BJ (cell line): ENCODE measurements around the gene HABP2. TPM values are rescaled to one million over a fixed set of nuclear protein-coding genes. Genes with fewer than 3 reads are reported as not detected.

ENCODE experiments used
- CTCF ChIA-PET: fragments of 350-600 bp; formaldehyde crosslinking; extraction: SDS; loops from one replicate; lab custom pipeline; 2021; ENCODE audit warnings: antibody characterized with exemption, inconsistent platforms; lab: Yijun Ruan, JAX
- POLR2A ChIA-PET: fragments of 300-600 bp; sonication (Branson Sonifier 250); formaldehyde crosslinking; extraction: SDS; loops from one replicate; lab custom pipeline; 2021; ENCODE audit warnings: antibody characterized with exemption; lab: Charles Lee
- DNase-seq: peaks from one replicate; pipeline ENCODE4 v3.0.0-alpha.2; 2011; ENCODE audit warnings: low read depth
- H3K27me3 ChIP-seq: 2 replicates; pipeline ENCODE4 v1.6.0; 2011; ENCODE audit warnings: low read length; ENCODE audit not compliant: control insufficient read depth, insufficient read depth
- H3K36me3 ChIP-seq: 2 replicates; pipeline ENCODE4 v1.5.1; 2011; ENCODE audit warnings: low read length; ENCODE audit not compliant: control insufficient read depth, insufficient read depth
- H3K4me3 ChIP-seq: 2 replicates; pipeline ENCODE4 v1.5.1; 2011; ENCODE audit warnings: low read depth, mild to moderate bottlenecking, control low read depth, low read length
- polyA plus RNA-seq: library from polyadenylated mRNA; depleted of rRNA; stranded (reverse); fragments of >200 nt; gene quantifications from 2 replicates; pipeline ENCODE4 v1.2.3, GENCODE V29; 2011
- TF ChIP-seq, protein P1 (sequence below): IDR thresholded peaks from 2 replicates; pipeline ENCODE4 v1.5.1; 2011; ENCODE audit warnings: low read depth, mild to moderate bottlenecking, control low read depth, inconsistent platforms, low read length, moderate library complexity; ENCODE audit not compliant: insufficient read depth

HABP2 gene
- polyA plus RNA-seq, 1 experiment, result 0.02 TPM

DNA sequence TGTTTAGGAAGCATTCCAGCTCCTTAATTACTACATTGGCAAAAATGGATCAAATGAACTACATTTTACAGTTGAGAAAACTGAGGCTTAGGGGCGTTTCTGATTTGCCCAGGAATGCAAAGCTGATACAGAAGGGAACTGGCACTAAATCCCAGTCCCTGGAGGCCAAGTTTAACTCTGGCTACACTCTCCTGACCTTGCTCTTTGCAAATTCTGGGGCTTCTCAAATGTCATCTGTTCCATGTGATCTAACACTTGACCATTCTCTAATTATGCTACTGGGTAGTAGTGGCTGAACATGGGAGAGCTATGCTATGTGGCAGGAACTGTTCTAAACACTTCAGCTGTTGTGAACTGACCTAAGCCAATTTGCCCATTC lies 11.3 kb upstream of the HABP2 start:
- peaks cover 2% of the 10 kb centered on the region; the same call in 1 of the 2 replicates for H3K27me3 ChIP-seq
- ChIA-PET CTCF (interaction anchor here (0.6 to 2.6 kb wide), 4 partner anchors 17 to 178 kb away, joined by 3 to 13 read pairs (median 3); no protein-coding TSS in a partner anchor), POLR2A (no interaction called here)
- TF ChIP-seq, protein P1, sequence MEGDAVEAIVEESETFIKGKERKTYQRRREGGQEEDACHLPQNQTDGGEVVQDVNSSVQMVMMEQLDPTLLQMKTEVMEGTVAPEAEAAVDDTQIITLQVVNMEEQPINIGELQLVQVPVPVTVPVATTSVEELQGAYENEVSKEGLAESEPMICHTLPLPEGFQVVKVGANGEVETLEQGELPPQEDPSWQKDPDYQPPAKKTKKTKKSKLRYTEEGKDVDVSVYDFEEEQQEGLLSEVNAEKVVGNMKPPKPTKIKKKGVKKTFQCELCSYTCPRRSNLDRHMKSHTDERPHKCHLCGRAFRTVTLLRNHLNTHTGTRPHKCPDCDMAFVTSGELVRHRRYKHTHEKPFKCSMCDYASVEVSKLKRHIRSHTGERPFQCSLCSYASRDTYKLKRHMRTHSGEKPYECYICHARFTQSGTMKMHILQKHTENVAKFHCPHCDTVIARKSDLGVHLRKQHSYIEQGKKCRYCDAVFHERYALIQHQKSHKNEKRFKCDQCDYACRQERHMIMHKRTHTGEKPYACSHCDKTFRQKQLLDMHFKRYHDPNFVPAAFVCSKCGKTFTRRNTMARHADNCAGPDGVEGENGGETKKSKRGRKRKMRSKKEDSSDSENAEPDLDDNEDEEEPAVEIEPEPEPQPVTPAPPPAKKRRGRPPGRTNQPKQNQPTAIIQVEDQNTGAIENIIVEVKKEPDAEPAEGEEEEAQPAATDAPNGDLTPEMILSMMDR, result no peak
- no peak for DNase-seq
- no peak overlapping the region for H3K4me3 ChIP-seq
- H3K36me3 ChIP-seq, result no peaks in the 10 kb centered on the region

DNA sequence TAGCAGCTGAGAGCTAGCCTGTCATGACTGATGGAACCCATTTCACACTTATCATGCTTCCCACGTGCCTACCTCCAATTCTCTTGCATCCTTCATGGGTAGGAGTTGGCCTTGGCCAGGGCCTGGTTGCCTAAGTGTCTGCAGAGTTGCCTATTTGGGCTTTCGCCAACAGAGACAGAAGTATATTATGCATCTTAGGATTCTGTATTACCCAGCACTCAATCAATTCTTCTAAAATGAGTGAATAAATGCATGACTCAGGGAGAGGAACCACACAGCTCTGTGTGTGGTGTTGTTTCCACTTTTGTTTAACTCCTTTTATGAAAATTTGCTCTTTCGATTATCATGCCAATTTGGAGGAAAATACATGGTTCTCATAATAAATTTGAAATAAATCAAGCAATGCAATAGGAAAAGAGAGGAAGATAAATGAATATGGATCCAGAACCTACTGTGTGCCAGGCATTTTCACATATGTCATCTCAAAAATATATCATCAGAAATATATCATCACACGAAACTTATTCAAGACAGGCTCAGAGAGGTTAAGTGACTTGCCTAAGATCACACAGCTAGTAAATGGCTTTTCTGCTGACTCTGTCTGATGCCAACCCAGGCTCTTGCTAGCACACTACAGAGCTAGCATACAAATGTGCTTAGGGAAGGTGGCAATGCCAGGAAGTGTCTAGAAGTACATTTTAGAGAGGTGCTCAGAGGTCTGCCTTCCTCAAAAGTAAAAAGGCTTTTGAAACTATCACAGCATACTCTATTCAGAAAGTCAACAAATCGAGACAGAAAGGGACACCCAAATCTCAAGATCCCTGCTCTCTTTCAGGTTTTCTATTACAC lies 9.5 kb upstream of the HABP2 start:
- H3K36me3 ChIP-seq, result no peaks in the 10 kb centered on the region
- TF ChIP-seq, protein P1, result no peak
- H3K27me3 ChIP-seq, result peaks cover 2% of the 10 kb centered on the region; the same call in 1 of the 2 replicates
- ChIA-PET POLR2A (interaction anchor here (0.6 kb wide), 1 partner anchor 22 kb away, joined by 3 read pairs; no protein-coding TSS in a partner anchor), CTCF (interaction anchor here (0.6 to 2.6 kb wide), 6 partner anchors 13 to 165 kb away, joined by 3 to 13 read pairs (median 4); no protein-coding TSS in a partner anchor)
- no peak overlapping the region for H3K4me3 ChIP-seq
- no peak for DNase-seq

GRCh38 chr10:113544392-113544791 lies 8.5 kb upstream of the HABP2 start:
- ChIA-PET CTCF (interaction anchor here (0.9 to 1.8 kb wide), 3 partner anchors 14 to 18 kb away, joined by 3 to 4 read pairs (median 3); no protein-coding TSS in a partner anchor), POLR2A (no interaction called here)
- peaks cover 2% of the 10 kb centered on the region; the same call in 1 of the 2 replicates for H3K27me3 ChIP-seq
- H3K36me3 ChIP-seq, result no peaks in the 10 kb centered on the region
- TF ChIP-seq, protein P1, result no peak
- H3K4me3 ChIP-seq, result no peak overlapping the region
- DNase-seq, result no peak

DNA sequence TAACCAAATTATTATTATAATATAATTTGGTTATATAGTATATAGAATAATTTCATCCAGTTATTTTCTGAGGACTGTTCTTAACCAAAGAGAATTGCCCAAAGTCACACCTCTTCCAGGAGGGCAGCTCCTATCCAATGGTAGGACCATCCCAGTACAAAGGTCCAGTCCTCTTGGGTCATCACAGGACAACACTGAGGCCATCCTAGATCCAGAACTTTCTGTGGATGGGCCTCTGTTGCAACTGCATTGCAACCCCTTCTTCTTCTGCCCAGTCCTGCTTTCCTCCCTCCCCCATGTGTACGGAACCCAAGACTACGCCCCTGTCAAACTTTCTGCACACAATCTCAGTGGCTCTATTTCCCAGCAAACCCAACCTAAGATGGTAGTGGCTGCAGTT lies 5.4 kb upstream of the HABP2 start:
- Histone ChIP-seq H3K36me3 (no peaks in the 10 kb centered on the region), H3K4me3 (no peak overlapping the region), H3K27me3 (peaks cover 2% of the 10 kb centered on the region; the same call in 1 of the 2 replicates)
- no peak for DNase-seq
- TF ChIP-seq, protein P1, result no peak
- POLR2A ChIA-PET, result no interaction called here
- CTCF ChIA-PET, result interaction anchor here (1.1 to 1.3 kb wide), 2 partner anchors 26 to 92 kb away, joined by 3 to 5 read pairs; no protein-coding TSS in a partner anchor

- Histone ChIP-seq H3K36me3 (no peaks in the 10 kb centered on the region), H3K27me3 (peaks cover 2% of the 10 kb centered on the region; the same call in 1 of the 2 replicates), H3K4me3 (no peak overlapping the region)
- TF ChIP-seq, protein P1, result no peak
- POLR2A ChIA-PET, result no interaction called here
- CTCF ChIA-PET, result interaction anchor here (1.5 kb wide), 1 partner anchor 13 kb away, joined by 4 read pairs; no protein-coding TSS in a partner anchor
- no peak for DNase-seq
These were observed 3.0 kb upstream of the HABP2 start for GRCh38 chr10:113549856-113550255.
